ENCODE data around the gene EIF4G2.
"Not testable (repeated sequence)": the region's sequence is repeated elsewhere in the genome, so short reads cannot be mapped to it uniquely, and the experiment has no call there.

The EIF4G2 gene

DNA sequence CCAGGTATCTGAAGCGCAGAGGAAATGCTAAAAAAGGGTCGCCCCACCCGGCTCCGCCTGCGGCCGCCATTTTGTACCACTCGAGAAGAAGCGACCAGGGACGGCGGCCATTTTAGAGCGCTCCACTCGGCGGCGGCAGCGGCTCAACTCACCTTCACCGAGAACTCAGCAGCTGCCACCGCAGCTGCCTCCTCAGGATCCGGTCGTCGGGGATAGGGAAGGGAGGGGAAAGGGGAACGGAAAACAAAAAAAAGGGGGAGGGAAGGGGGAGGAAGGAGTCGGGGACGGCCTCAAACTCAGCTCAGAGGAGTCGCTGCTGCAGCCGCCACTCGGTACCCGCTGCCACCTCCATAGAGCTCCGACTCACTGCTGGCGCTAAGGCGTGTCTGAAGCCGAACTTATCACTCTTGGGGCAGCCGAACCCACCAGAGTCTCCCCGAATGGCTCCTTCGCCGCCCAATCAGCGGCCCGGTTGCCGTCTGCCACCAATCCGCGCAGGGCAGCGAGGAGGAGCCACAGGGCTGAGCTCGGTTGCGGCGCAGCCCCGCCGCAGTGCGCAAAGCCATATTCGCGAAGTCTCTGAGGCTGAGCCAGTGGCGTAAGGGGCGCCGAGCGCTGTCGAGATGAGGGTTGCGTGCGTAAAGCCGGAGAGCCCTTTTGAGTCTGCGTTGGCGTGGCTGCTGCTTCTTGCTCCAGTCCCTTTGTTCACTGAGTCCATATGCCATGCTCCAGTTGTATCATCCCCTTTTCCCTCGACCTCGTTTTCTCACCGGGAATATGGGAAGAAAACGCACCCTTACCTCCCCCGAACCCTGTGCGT is at the start of gene EIF4G2:
TSS of gene EIF4G2 (minus strand) at position 374 of the 820 bp plus-strand sequence.
- DNase-seq: peak; percentile 99

DNA sequence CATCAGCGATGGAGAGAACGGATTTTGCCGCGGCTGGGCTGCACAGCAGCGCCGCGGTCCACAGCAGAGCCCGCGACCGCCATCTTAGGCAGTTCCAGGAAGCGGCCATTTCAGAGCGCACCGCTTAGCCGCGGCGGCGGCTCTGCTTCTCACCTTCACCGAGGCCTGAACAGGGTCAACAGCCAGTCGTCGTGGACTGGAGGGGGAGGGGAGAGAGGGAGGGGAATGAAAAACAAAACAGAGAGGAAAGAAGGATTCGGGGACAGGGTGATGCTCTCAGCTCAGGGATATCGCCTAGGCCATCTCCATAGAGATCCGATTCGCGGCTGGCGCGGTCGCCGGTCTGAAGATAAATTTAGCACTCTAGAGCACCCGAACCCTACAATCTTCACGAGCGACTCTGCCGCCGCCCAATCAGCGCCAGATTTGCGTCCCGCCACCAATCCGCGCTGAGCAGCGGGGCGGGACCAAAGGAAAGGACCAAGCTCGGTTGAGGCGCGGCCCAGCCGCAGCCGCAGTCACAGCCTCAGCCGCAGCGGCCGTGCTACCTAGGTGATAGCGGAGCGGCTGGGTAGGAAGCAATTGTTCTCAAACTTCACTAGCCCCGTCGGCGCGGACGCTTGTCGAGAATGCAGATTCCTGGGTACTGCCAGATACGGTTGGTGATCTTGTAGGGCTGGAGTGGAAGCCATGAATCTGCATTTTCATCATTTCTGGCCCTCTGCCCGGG is 49.1 kb upstream of the EIF4G2 start, which contains the start of gene ZBED5:
TSS of gene ZBED5 (minus strand) at position 345 of the 730 bp plus-strand sequence. CDS start 3,108 bp downstream, outside the sequence.
- DNase-seq: peak; percentile 99

DNA sequence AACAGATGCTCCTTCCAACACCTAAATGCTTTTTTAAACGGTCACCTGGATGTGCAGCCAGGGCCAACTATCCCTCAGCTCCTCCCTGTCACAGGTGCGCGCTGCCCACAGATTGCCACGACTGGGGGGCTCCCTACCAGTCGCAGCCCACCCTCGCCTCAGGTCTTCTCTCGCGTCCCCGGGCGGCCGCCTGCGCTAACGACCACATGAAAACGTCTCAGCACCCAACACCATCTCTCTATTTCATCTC is 48.7 kb upstream of the EIF4G2 start:
- no peak for DNase-seq

DNA sequence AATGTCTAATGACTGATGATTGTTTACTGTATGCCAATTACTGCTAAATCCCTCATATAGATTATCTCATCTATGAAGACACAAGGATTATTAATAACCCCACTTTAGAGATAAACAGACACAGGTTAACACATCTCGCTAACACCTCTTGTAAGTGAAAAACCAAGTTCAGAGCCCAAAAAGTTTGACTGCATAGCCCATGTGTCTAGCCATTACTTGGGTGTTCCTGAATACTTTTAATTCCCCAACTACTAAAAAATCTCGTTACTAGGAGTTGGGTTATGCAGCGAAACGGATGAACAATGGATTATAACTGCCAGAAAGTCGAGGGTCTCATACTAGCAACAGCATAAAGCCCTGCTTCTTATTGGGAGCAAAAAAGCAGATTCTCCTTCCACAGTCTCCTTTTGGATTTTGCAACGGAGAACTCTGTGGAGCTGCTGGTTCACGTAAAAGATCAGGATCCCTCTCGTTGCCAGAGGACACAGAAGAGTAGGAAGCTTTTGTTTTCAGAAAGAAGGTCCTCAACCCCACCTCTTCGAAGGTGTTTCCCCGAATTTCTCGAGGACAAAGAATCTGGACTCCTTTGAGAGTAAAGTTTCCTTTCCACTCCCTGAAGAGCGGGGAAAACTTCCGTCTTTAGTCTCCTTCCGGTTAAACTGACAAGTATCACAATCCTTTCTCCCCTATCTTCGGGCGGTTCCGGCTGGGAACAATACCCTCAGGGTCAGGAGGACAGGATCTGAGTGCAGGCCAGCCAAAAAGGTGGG is 48.1 kb upstream of the EIF4G2 start:
- no peak for DNase-seq

DNA sequence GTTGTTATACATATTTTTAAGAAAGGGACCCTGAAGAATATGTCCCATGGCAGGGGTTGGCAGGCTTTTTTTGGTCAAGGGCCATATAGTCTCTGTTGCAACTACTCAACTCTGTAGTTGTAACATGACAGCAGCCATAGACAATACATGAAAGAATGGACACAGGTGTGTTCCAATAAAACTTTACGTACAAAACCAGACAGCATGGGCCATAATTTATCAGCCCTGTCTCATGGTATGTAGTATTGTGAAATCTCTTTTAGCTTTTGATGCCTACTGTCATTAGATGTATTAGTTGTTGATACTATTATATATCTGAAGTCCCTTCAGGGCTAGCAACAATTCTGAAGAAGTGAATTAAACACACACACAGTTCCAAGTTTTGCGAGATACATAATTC is 46.6 kb upstream of the EIF4G2 start:
- DNase-seq: no peak

DNA sequence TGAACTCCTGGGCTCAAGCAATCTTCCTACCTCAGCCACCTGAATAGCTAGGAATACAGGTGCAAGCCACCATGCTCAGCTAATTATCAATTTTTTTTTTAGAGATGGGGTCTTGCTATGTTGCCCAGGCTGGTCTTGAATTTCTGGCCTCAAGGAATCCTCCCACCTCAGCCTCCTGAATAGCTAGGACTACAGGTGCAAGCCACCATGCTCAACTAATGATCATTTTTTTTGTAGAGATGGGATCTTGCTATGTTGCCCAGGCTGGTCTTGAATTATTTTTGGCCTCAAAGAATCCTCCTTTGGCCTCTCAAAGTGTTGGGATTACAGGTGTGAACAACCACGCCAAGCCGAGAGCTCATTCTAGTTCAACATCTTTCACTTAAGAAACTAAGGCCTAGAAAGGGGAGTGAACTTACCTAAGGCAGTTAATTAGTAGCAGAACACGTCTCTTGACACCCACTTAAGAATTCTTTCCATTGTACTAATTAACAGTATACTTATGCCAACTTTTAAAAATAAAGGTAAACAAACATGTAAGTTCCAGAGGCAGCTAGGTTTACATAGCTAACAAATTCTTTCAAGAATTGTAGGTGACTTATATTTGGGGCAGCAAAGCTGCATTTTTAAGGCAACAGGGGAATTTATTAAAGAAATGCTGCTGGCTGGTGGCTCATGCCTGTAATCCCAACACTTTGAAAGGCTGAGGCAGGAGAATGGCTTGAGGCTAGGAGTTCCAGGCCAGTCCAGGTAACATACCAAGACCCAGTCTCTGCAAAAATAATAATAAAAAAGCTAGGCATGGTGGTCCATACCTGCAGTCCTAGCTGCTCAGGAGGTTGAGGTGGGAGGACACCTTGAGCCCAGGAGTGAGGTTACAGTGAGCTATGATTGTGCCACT is 39.5 kb upstream of the EIF4G2 start:
- DNase-seq: no peak

DNA sequence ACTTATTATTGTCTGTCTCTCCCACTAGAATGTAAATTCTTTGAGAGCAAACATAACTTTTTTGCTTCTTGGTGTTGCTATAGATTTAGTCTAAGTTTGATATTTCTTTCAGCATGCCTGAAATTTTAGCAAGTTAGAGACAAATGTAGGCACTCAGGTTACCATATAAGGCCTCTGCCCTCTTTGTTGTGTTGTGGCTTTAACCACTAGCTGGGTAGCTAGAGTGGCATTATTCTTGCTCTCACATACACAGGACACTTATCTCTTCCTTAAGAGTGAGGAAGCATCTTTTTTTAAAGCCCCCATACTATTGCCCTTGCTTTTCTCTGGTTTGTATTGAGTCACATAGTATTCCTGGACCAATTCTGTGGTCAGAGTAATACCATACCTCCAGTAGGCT is 37.9 kb upstream of the EIF4G2 start:
- no peak for DNase-seq

DNA sequence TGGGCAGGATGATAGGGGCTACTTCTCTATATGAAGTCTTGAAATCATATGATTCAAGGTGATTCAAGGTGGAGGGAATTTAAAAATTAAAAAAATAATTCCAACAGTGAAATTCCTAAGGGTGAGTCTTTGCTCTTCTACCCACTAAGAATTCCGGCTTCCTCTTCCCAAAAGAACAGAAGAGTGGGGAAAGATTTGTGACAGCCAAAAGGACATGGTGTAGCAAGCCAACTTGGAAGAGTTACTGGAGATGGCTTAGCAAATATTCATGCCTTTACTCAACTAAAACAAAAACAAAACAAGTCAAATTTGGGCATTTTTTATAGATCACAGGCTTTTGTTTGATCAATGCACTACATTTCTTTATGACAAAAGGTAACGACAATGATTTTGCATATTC is 36.9 kb upstream of the EIF4G2 start:
- DNase-seq: no peak

DNA sequence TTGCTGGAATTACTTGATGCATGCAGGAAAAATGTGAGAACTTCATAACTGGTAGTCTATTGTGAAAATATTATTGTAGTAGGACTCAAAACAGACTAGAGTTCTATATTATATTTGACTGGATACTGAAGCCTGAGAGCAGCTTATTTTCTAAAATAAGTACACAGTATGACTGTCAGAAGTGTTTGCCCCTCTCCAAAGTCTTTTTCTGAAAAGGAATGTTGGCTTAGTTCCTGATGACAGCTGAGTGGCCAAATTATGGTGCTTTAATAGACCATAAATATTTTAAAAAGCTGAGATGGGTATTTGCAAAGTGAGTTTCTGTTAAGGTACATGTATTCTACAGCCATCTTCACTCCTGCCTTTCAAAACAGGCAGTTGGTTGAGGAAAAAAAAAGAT is 36.1 kb upstream of the EIF4G2 start:
- no peak for DNase-seq

DNA sequence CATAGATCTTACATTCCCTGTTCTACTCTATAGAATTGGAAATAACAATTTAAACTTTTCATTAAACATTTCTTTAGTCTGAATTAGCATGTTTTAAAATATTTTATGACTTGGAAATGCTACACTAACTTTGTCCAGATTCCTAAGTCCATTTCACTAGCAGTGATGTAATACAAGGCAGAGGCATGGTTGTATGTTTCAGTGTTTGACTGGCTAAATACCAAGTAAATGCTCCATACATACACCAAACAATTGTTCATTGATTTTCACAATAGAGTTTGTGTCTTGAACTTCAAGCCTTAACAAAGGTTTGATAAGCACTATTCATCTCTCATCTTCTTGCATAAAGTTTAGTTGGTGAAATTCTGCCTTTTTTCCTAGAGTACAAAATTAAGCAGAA is 35.6 kb upstream of the EIF4G2 start:
- DNase-seq: no peak

DNA sequence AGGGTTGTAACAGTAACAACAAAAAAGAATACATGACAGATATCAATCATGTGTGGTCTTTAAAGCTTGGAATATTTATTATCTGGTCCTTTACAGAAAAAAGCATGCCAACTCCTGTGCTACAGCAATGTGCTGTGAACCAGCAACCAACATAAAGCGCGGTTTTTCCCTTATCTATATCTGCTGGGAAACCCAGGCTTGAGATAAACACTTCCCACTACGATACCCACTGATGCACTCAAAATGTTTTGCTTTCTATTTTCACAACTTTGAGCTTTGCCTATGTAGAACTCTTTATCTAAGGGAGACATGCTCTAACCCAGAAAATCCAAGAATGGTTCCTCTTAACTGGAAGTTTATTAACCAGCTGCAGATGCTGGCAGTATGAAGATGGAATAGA is 30.2 kb upstream of the EIF4G2 start:
- DNase-seq: no peak

DNA sequence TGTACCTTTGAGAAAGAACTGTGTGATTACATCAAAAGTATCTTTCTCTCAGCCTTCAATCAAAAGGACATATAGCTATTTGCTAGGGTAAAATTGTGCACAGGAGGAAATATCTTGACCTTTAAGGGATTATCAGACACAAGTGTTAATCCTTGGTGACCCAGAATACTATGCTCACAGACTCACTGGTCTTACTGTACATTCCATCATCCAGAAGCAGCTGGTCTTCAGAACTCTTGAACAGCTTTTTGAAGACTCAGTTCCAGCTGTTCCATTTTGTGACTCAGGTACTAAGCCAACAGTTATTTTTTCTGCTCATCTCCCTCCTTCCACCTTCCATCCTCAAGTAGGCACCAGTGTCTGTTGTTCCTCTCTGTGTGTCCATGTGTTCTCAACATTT is 29.4 kb upstream of the EIF4G2 start:
- no peak for DNase-seq

DNA sequence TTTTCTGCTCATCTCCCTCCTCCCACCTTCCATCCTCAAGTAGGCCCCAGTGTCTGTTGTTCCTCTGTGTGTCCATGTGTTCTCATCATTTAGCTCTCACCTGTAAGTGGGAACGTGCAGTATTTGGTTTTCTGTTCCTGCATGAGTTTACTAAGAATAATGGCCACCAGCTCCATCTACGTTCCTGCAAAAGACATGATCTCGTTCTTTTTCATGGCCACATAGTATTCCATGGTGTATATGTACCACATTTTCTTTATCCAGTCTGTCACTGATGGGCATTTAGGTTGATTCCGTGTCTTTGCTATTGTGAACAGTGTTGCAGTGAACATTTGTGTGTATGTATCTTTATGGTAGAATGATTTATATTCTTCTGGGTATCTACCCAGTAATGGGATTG is 28.2 kb upstream of the EIF4G2 start:
- not testable (repeated sequence) for DNase-seq

DNA sequence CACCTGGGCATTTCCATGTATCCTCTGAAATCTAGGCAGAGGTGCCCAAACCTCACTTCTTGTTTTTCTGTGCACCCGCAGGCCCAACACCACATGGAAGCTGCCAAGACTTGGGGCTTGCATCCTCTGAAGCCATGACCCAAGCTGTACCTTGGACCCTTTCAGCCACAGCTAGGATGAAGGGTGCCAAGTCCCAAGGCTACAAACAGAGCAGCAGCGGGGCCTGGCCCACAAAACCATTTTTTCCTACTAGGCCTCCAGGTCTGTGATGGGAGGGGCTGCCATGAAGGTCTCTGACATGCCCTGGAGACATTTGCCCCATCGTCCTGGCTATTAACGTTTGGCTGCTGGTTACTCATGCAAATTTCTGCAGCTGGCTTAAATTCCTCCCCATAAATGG is 20.4 kb upstream of the EIF4G2 start:
- DNase-seq: no peak

DNA sequence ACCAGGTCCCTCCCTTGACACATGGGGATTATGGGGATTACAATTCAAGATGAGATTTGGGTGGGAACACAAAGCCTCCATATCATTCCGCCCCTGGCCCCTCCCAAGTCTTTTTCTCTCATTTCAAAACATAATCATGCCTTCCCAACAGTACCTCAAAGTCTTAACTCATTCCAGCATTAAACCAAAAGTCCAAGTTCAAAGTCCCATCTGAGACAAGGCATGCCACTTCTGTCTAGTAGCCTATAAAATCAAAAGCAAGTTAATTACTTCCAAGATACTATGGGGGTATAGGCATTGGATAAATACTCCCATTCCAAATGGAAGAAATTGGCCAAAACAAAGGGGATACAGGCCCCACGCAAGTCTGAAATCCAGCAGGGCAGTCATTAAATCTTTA is 19.7 kb upstream of the EIF4G2 start:
- DNase-seq: no peak

DNA sequence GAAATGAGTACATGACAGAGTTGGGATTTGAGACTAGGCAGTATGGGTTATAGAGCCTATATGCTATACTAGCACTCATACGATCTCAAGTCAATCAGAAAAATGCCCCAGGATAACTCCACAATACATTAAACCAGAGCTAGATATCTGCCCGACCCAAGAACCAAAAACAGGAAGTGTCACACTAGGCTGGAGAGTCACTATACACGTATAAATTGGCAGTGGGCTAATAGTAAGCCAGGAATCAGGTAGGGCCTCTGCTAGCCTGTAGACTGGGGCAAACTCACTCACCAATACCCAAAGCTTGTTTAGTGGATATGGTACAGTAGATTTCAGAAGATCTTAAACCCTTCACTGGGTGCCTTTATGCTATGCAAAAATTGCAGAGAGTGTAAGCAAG is 16.2 kb upstream of the EIF4G2 start:
- DNase-seq: no peak

DNA sequence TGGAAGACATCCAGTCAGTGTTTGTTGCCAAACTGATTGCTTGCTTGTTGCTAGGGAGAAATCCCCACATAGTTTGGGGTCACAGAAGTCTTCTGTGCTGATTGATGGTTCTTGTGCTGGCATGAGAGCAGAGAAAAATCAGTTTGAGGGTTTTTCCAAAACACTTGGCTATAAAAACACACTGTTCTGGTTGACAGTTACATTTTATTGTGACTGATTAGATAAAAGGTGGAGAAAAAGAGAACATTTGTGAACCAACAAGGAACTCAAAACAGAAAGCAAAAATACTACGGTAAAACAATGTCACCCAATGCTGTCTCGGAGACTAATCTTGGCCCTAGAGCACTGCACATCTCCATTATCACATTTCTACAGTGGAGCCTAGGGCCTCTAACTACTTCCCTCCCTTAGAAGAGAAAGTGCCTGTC is 14.4 kb upstream of the EIF4G2 start:
- no peak for DNase-seq

DNA sequence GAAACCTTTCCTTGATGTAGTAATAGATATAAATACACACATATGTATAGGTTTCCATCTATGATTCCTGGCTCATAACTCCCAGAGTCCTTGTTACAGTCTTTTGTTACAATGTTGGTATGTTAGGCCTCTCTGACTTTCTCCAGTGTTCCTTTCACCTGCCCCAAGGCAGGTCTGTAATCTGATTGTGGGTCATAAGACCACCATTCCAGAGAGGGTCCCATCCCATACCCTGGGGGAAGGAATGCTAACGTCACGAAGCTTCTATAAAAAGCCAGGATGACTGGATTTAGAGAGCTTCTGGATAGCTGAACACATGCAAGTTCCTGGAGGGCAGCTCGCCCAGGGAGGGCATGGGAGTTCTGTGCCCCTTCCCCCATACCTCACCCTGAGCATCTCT is 13.8 kb upstream of the EIF4G2 start:
- not testable (repeated sequence) for DNase-seq

DNA sequence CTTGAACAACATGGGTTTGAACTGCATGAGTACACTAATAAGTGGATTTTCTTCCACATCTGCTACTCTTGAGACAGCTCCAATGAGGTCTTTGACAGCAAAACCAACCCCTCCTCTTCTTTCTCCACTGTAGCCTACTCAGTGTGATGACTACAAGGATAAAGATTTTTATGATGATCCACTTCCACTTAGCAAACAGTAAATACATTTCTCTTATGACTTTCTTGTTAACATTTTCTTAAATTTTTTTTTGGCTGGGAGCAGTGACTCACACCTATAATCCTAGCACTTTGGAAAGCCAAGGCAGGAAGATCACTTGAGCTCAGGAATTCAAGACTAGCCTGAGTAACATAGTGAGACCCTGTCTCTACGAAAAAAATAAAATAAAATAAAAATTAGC is 9.9 kb upstream of the EIF4G2 start:
- DNase-seq: no peak

DNA sequence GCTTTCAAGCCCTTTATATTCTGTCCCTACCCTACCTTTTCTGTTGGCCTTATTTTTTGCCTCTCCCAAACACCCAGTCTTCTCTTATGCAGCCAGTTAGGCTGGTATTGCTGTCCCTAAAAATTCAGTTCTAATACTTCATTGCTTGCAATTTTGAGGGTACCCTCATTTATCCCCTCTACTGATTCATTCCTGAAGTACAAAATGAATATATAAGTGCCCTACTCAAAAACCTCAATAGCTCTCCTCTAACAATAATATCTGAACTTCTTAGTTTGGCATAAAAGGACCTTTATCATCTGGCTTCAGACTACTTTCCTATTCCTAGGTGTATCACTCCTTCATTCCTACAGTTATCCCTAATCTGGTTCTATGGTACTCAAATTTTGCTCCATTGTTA is 5.2 kb upstream of the EIF4G2 start:
- no peak for DNase-seq

DNA sequence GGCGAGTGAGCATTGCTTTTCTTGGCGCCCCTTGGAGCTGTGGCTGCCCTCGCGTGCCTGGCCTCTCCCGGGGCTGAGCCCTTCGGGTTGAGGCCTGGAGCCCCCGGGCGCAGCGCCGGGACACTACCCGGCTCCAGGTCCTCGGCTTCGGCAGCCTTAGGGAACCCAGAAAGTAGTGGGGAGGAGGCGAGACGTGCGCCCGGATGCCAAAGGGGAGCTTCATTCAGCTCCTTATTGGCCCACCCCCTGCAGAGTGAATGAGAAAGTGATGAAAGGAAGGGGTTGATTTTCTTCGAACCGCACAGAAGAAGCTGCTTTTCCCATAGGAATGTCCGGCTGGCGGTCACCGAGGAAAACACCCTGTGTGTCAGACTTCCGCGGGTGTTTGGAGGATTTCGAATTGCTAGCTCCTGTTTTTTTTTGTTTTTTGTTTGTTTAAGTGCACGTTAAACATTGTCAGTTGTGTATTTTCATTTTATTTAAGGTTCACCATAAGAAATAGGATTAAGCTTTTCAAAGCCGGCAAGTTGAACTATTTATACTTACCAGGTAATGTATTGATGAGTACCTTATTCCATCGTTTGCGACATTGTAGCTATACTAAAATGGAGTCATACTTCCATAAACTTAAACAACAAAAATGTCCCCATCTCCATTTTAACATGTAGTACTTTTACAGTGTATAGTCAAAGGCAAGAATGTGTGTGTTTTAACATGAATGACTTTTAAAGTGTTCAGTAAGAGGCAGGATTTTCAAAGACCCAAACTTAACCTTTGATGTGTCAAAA is 841 bp upstream of the EIF4G2 start:
- no peak for DNase-seq

DNA sequence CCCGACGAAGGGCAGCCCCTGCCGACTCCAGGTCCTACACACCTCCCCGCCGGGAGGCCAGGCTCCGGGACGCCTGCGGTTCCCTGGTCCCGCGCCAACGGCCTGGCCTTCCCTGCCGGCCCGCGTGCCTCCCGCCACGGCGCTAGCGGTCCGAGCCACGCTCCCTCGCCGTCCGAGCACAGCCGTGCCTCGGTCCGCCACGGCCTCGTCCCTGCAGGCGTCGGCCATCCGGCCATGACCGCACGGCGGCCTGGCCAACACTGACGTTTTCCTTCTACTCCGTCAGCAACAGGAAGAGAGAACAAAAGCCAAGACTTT is 532 bp downstream of the EIF4G2 start:
- no peak for DNase-seq
